Heart right ventricle (tissue), 16 donors: ENCODE results near the gene UBXN1. TPM values are rescaled to one million over a fixed set of nuclear protein-coding genes. Genes with fewer than 3 reads are reported as not detected.
A peak's percentile ranks its signal among the peaks of the same experiment; 100 is the strongest.

ENCODE experiments used
- ATAC-seq, 8 donors: fragments of 200-7000 bp; cut with Tn5 transposase; one replicate each; pipeline ENCODE4 v1.9.1; 2020; ENCODE audit warnings: mild to moderate bottlenecking in 8 of 8, moderate library complexity in 8 of 8, moderate number of reproducible peaks in 1 of 8
- DNase-seq, 2 donors: peaks; one replicate each; pipeline ENCODE4 v3.0.0-alpha.2; 2020
- H3K27ac ChIP-seq, 10 donors: fragments of 200-600 bp; sonication (generic) in 2 of 10; one replicate each; pipeline versions ENCODE4 v1.5.0 to v1.8.0; 2020 to 2022; ENCODE audit warnings: mild to moderate bottlenecking in 3 of 10
- H3K27me3 ChIP-seq, 7 donors: fragments of 200-600 bp; one replicate each; pipeline ENCODE4 v1.8.0; 2021 to 2022; ENCODE audit warnings: mild to moderate bottlenecking in 2 of 7
- H3K36me3 ChIP-seq, 9 donors: fragments of 200-600 bp; sonication (generic) in 1 of 9; one replicate each; pipeline versions ENCODE4 v1.5.0 to v1.8.0; 2020 to 2022; ENCODE audit warnings: mild to moderate bottlenecking in 2 of 9
- H3K4me1 ChIP-seq, 9 donors: fragments of 200-600 bp; sonication (generic) in 1 of 9; one replicate each; pipeline versions ENCODE4 v1.5.0 to v1.8.0; 2020 to 2022; ENCODE audit warnings: mild to moderate bottlenecking in 4 of 9
- H3K4me3 ChIP-seq, 10 donors: fragments of 200-600 bp; sonication (generic) in 2 of 10; one replicate each; pipeline versions ENCODE4 v1.5.0 to v1.8.0; 2020 to 2022; ENCODE audit warnings: mild to moderate bottlenecking in 7 of 10, moderate library complexity in 2 of 10
- H3K9me3 ChIP-seq, 11 donors: fragments of 200-600 bp in 10 of 11; sonication (generic) in 2 of 11; one replicate each; pipeline versions ENCODE4 v1.5.0 to v1.8.0; 2013 to 2022; ENCODE audit warnings: mild to moderate bottlenecking in 2 of 11, control low read depth in 1 of 11, moderate library complexity in 1 of 11
- WGBS, 2 donors: extraction: QIAGEN DNeasy Blood & Tissue Kit; methylation state at CpG; one replicate each; pipeline ENCODE4 v1.1.7; 2013; ENCODE audit warnings: inconsistent platforms in 1 of 2; 5-methylcytosine and 5-hydroxymethylcytosine counted together
- intact Hi-C, 10 donors: fragments of 100-400 bp; cut with DNase I; formaldehyde crosslinking; loops; one replicate each; pipeline versions ENCODE4 v1.11.1 to v1.14.2; 2022
- polyA plus RNA-seq, 2 donors: library from polyadenylated mRNA; stranded (reverse); fragments of 200-250 nt; gene quantifications; one replicate each; pipeline ENCODE4 v1.2.3, GENCODE V29; 2013
- total RNA-seq, 10 donors: library from RNA; stranded (reverse); fragmentation: NEBNext Ultra II Directional in 3 of 10; extraction: Animal tissue kit (Norgen Biotek cat#: 25700) in 3 of 10; gene quantifications; one replicate each; pipeline versions ENCODE4 v1.2.1 to v1.2.4, GENCODE V29; 2021 to 2023
- TF ChIP-seq, protein P1 (sequence below), 9 donors: fragments of 200-600 bp; sonication (generic) in 2 of 9; IDR thresholded peaks; one replicate each; pipeline versions ENCODE4 v1.5.0 to v1.8.0; 2021 to 2022; ENCODE audit warnings: antibody characterized with exemption in 9 of 9, mild to moderate bottlenecking in 5 of 9, moderate library complexity in 1 of 9
- donor health status: Arrhythmogenic right ventricular cardiomyopathy.
- donor health status: ischemic (EF 13 %, LVEDD 7.1; RV severe dilation, severe dysfunction).
- donor health status: healthy with polysubstance abuse.
- donor health status: DM: no; HTN: yes; CAD: no.
- donor health status: DM: no; HTN: no; CAD: no.
- donor health status: ischemic (EF 25% LVEDD 6.9; RV normal size, moderate dysfunction).
- donor health status: ischemic (EF 25% LVEDD 5.7; RV mildly dilated, moderate dysfunction).
- donor health status: healthy.
- donor health status: DM: yes; HTN: yes; CAD: no.
- donor health status: Ischemic cardiomyopathy.
- donor health status: ischemic (EF 35%, LVEDD 5.7; RV mildly dilated, moderate dysfunction).
- donor health status: nonischemic (EF 11% LVEDD 7.7; RV severe dilation, severe dysfunction).
- donor health status: DM: yes; HTN: yes; CAD: no.
- donor health status: PGD.
- donor health status: ischemic (EF 29% LVEDD 5.4; RV normal size, mild dysfunction).
- donor health status: nonischemic (EF 23%, LVEDD 6.1; RV moderate dilation, normal function).

UBXN1 gene
- total and polyA plus RNA-seq, 12 donors, result 57.8 to 175 (median 82.4) TPM

DNA sequence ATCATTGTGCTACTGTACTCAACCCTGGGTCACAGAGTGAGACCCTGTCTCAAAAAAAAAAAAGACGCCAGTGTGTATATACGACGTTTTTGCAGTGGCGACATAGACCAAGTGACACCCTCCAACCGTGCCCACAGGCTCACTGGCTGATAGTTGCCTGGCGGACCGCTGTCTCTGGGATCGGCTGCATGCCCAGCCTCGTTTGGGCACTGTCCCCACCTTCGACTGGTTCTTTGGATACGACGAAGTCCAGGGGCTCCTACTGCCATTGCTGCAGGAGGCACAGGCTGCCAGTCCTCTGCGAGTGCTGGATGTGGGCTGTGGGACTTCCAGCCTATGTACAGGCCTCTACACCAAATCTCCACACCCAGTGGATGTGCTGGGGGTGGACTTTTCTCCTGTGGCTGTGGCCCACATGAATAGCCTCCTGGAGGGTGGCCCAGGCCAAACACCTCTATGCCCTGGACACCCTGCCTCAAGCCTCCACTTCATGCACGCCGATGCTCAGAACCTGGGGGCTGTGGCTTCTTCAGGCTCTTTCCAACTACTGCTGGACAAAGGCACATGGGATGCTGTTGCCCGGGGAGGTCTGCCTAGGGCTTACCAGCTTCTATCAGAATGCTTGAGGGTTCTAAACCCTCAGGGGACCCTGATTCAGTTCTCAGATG, 12.5 kb downstream of the UBXN1 start:
- H3K9me3 ChIP-seq, result no peaks in the 10 kb centered on the region
- intact Hi-C loops, result loop anchor here in 2 of 10 donors (5.0 kb wide), 3 partner anchors 41 to 69 kb away; partner anchors contain the start of genes BSCL2 (in 1 of the 2), GNG3 (in 1 of the 2) and MTA2 (in 1 of the 2)
- H3K27me3 ChIP-seq, result no peaks in the 10 kb centered on the region
- whole genome bisulfite sequencing, 2 donors, result 38 to 52% methylated on average over 16 of the region's 16 CpGs
- H3K4me1 ChIP-seq, result peaks cover 19 to 60% (median 47%) of the 10 kb centered on the region in 9 donors
- H3K27ac ChIP-seq, result peak overlapping the region in 9 of 10 donors; percentile 80 to 94 (median 91)
- peaks cover 0 to 41% (median 10%) of the 10 kb centered on the region in 9 donors for H3K36me3 ChIP-seq
- TF ChIP-seq, protein P1, sequence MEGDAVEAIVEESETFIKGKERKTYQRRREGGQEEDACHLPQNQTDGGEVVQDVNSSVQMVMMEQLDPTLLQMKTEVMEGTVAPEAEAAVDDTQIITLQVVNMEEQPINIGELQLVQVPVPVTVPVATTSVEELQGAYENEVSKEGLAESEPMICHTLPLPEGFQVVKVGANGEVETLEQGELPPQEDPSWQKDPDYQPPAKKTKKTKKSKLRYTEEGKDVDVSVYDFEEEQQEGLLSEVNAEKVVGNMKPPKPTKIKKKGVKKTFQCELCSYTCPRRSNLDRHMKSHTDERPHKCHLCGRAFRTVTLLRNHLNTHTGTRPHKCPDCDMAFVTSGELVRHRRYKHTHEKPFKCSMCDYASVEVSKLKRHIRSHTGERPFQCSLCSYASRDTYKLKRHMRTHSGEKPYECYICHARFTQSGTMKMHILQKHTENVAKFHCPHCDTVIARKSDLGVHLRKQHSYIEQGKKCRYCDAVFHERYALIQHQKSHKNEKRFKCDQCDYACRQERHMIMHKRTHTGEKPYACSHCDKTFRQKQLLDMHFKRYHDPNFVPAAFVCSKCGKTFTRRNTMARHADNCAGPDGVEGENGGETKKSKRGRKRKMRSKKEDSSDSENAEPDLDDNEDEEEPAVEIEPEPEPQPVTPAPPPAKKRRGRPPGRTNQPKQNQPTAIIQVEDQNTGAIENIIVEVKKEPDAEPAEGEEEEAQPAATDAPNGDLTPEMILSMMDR (IDR thresholded peaks at IDR 0.05), result no peak
- H3K4me3 ChIP-seq, result peak overlapping the region; percentile 59 to 95 (median 80)
- ATAC-seq (peak in 2 of 8 donors; percentile 1), DNase-seq (no peak)

DNA sequence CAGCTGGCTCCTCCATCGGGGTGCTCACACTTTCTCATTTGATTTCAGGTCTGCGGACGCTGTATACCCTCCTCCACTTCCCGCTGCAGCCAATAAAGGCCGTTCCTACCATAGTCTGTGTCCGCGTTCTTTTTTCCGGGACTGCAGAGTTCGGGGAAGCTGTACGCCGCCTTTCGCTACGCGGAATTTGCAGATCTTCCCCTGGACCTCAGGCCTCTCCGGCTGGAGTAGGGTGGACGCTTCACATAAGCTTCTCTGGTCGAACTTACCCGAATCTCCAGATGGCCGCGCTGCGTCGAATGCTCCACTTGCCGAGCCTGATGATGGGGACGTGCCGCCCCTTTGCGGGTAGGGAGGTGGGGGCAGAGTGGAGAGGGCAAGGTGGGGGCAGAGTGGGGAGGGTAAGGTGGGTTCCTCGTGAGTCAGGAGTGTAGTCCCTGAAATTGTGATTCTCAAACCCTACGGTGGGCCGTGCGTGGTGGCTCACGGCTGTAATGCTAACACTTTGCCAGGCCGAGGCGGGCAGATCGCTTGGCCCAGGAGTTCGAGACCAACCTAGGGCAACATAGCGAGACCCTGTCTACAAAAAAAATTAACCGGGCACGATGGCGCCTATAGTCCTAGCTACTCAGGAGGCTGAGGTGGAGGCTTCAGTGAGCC, 13.1 kb downstream of the UBXN1 start:
- Histone ChIP-seq H3K36me3 (peaks cover 0 to 45% (median 10%) of the 10 kb centered on the region in 9 donors), H3K27ac (peak overlapping the region; percentile 80 to 94 (median 91)), H3K4me3 (peak overlapping the region; percentile 59 to 95 (median 80)), H3K4me1 (peaks cover 17 to 55% (median 43%) of the 10 kb centered on the region in 9 donors), H3K9me3 (no peaks in the 10 kb centered on the region), H3K27me3 (no peaks in the 10 kb centered on the region)
- ATAC-seq, result peak; percentile 37 to 70 (median 56)
- intact Hi-C loops, result loop anchor here in 2 of 10 donors (5.0 kb wide), 3 partner anchors 42 to 68 kb away; partner anchors contain the start of genes BSCL2 (in 1 of the 2), GNG3 (in 1 of the 2) and MTA2 (in 1 of the 2)
- peak; percentile 51 to 54 for DNase-seq
- TF ChIP-seq, protein P1 (IDR thresholded peaks at IDR 0.05), result no peak
- WGBS, 2 donors, result 3 to 5% methylated on average over 39 of the region's 39 CpGs

DNA sequence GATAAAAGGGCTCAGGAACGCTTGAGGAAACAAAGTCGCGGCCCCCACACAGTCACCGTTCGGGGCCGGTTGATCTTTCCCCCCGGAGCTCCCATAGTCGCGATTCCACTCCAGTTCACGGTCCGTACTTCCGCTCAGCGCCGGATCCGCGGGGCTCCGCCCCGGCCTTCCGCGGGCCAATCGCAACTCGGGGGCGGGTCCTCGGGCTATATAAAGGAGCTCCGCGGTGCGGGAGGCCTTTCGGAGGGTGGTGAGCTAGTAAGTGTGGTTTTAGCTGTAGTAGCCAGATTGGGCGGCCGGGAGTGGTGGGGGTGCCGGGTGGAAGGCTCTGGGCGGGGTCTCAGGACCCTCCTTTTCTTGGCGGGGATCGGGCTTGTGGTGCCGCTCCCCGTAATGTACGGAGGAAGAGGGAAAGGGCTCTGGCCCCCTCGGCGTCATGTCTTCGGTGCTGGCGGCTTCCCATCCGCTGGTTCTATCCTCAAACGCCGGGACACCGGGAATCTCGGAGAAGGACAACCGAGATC, 13.7 kb downstream of the UBXN1 start, which contains the start of the genes C11orf98 and CSKMT:
C11orf98 (minus strand) TSS at position 136 of the 524 bp plus-strand sequence; CDS start at position 95, 41 bp downstream.
CSKMT (plus strand) TSS at position 238 of the 524 bp plus-strand sequence. CDS start 568 bp downstream, outside the sequence.
- H3K9me3 ChIP-seq, result no peaks in the 10 kb centered on the region
- H3K27me3 ChIP-seq, result no peaks in the 10 kb centered on the region
- peaks cover 0 to 45% (median 10%) of the 10 kb centered on the region in 9 donors for H3K36me3 ChIP-seq
- intact Hi-C loops, result loop anchor here in 2 of 10 donors (5.0 kb wide), 3 partner anchors 42 to 68 kb away; partner anchors contain the start of genes BSCL2 (in 1 of the 2), GNG3 (in 1 of the 2) and MTA2 (in 1 of the 2)
- TF ChIP-seq, protein P1 (IDR thresholded peaks at IDR 0.05), result no peak
- H3K27ac ChIP-seq, result peak within 1 kb of the TSS; percentile 80 to 94 (median 91)
- peaks cover 16 to 49% (median 37%) of the 10 kb centered on the region in 9 donors for H3K4me1 ChIP-seq
- peak; percentile 96 to 99 (median 98) for ATAC-seq
- DNase-seq, result peak; percentile 94 to 95
- H3K4me3 ChIP-seq, result peak within 1 kb of the TSS; percentile 59 to 95 (median 80)
- WGBS, 2 donors, result 0% methylated on average over 46 to 47 of the region's 47 CpGs
